Body of pancreas (tissue), 4 donors: ENCODE results near the gene MED15. TPM values are rescaled to one million over a fixed set of nuclear protein-coding genes. Genes with fewer than 3 reads are reported as not detected.

Experiments
- ATAC-seq: fragments of 150-250 bp; one replicate; pipeline ENCODE4 v1.9.1; 2016
- DNase-seq, 4 donors: peaks; one replicate each; pipeline ENCODE4 v3.0.0-alpha.2; 2019
- H3K27ac ChIP-seq, 4 donors: fragments of 200-600 bp; sonication (generic); 1 replicate in 3 of 4; 2 replicates in 1 of 4; pipeline versions ENCODE4 v1.5.1 to v1.6.1; 2016 to 2019; ENCODE audit warnings: mild to moderate bottlenecking in 1 of 4, mixed read lengths in 1 of 4, moderate library complexity in 1 of 4
- H3K27me3 ChIP-seq, 2 donors: fragments of 200-600 bp; sonication (generic); one replicate each; pipeline ENCODE4 v1.6.0; 2016; ENCODE audit warnings: mild to moderate bottlenecking in 1 of 2
- H3K36me3 ChIP-seq, 2 donors: fragments of 200-600 bp; sonication (generic); replicated peaks in 1 of 2; 2 replicates each; pipeline ENCODE4 v1.5.1; 2016; ENCODE audit warnings: low read depth in 2 of 2; ENCODE audit not compliant: insufficient read depth in 1 of 2
- H3K4me1 ChIP-seq: fragments of 200-600 bp; sonication (generic); one replicate; pipeline ENCODE4 v1.6.0; 2016
- H3K4me3 ChIP-seq, 2 donors: fragments of 200-600 bp; sonication (generic); 1 replicate in 1 of 2; 2 replicates in 1 of 2; pipeline ENCODE4 v1.5.1; 2016 to 2019
- H3K9me3 ChIP-seq, 3 donors: fragments of 200-600 bp; sonication (generic); 1 replicate in 2 of 3; 2 replicates in 1 of 3; pipeline ENCODE4 v1.5.1; 2016
- POLR2A ChIP-seq, 3 donors: fragments of 450-650 bp; IDR thresholded peaks; one replicate each; pipeline ENCODE4 v1.6.1; 2016; ENCODE audit warnings: antibody characterized with exemption in 3 of 3, mild to moderate bottlenecking in 2 of 3
- WGBS, 2 donors: methylation state at CpG; one replicate each; pipeline ENCODE4 v1.1.5; 2017; 5-methylcytosine and 5-hydroxymethylcytosine counted together
- intact Hi-C: fragments of 100-400 bp; cut with DNase I; formaldehyde crosslinking; loops from one replicate; pipeline ENCODE4 v1.15.1; 2023
- total RNA-seq, 2 donors: library from RNA; depleted of rRNA; stranded (reverse); fragments of >200 nt; gene quantifications; one replicate each; pipeline ENCODE4 v1.1.0, GENCODE V29; 2016
- TF ChIP-seq, protein P1 (sequence below), 7 experiments: fragments of 450-650 bp in 4 of 7; fragments of 200-600 bp in 3 of 7; sonication (generic) in 3 of 7; IDR thresholded peaks; one replicate each; pipeline ENCODE4 v1.5.1; 2016 to 2019; ENCODE audit warnings: antibody characterized with exemption in 7 of 7

Gene MED15
- total RNA-seq, 2 donors from 2014 or later, result 31.6 to 36.9 TPM

DNA sequence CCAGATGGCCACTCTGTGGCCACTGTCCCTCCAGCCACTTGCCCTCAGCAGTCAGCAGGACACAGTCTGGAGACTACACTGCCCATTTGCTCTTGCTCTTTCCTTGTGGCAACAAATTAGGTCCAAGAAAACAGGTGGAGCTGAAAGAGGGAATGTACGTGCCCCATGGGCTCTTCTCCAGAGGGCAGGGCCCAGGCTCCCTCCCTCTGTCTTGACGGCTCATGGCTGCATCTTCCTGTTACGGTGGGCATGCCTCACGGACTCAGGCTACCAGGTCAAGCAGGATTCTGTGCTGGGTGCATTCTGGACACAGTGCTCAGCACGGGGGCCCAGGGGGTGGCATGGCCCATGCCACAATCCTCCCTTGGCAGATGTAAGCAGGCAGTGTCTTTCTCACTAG is 71.3 kb downstream of the MED15 start:
- TF ChIP-seq POLR2A (IDR thresholded peaks at IDR 0.05), result no peak
- TF ChIP-seq, protein P1, sequence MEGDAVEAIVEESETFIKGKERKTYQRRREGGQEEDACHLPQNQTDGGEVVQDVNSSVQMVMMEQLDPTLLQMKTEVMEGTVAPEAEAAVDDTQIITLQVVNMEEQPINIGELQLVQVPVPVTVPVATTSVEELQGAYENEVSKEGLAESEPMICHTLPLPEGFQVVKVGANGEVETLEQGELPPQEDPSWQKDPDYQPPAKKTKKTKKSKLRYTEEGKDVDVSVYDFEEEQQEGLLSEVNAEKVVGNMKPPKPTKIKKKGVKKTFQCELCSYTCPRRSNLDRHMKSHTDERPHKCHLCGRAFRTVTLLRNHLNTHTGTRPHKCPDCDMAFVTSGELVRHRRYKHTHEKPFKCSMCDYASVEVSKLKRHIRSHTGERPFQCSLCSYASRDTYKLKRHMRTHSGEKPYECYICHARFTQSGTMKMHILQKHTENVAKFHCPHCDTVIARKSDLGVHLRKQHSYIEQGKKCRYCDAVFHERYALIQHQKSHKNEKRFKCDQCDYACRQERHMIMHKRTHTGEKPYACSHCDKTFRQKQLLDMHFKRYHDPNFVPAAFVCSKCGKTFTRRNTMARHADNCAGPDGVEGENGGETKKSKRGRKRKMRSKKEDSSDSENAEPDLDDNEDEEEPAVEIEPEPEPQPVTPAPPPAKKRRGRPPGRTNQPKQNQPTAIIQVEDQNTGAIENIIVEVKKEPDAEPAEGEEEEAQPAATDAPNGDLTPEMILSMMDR (IDR thresholded peaks at IDR 0.05), result no peak
- no peak overlapping the region for H3K4me3 ChIP-seq
- intact Hi-C loops, result no loop called here
- H3K27me3 ChIP-seq, result no peaks in the 10 kb centered on the region
- peaks cover 9 to 24% of the 10 kb centered on the region in 2 donors for H3K36me3 ChIP-seq
- no peaks in the 10 kb centered on the region for H3K9me3 ChIP-seq
- DNase-seq, result no peak
- ATAC-seq, result no peak
- no peak overlapping the region for H3K27ac ChIP-seq
- no peaks in the 10 kb centered on the region for H3K4me1 ChIP-seq
- WGBS, 2 donors, result 75 to 90% methylated on average over 1 to 5 of the region's 5 CpGs

DNA sequence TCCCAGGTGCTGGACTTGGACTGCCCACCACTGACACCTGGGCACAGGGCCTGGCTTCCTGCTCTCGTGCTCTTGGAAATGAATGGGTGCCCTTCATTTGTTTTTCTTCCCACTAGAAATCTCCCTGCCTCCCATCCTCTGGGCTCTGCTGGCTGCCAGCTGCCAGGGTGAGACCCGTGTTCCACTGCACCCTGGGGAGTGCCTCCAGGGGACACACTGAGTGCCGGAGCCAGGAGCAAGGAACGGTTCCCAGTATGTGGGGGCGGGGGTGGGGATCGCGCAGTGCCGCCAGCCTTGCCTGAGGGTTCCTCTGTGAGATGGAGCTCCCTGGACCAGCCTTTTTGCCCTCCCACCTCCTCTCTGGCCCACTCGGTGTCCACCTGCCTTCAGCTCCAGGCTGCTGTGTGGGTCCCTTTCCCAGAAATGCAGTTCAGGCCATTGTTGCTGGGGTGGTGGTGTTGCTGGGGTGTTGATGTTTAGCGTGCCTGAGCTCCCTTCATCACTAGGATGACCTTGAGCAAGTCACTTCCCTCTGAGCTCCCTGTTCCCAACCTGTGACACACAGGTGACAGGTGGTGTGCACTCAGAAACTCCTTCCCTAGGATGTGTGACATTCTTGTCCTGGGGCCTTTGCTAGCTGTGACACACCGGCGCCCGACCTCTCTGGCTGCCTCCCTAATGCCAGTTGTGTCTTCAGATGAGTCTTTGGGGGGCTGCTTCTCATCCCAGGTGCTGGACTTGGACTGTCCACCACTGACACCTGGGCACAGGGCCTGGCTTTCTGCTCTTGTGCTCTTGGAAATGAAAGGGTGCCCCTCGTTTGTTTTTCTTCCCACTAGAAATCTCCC is 72.1 kb downstream of the MED15 start:
- Histone ChIP-seq H3K4me3 (no peak overlapping the region), H3K9me3 (no peaks in the 10 kb centered on the region), H3K27me3 (no peaks in the 10 kb centered on the region), H3K27ac (no peak overlapping the region), H3K36me3 (peaks cover 13 to 18% of the 10 kb centered on the region in 2 donors), H3K4me1 (no peaks in the 10 kb centered on the region)
- WGBS, 2 donors, result 79 to 86% methylated on average over 6 to 14 of the region's 14 CpGs
- ATAC-seq (no peak), DNase-seq (no peak)
- intact Hi-C loops, result no loop called here
- TF ChIP-seq POLR2A (IDR thresholded peaks at IDR 0.05), result no peak

DNA sequence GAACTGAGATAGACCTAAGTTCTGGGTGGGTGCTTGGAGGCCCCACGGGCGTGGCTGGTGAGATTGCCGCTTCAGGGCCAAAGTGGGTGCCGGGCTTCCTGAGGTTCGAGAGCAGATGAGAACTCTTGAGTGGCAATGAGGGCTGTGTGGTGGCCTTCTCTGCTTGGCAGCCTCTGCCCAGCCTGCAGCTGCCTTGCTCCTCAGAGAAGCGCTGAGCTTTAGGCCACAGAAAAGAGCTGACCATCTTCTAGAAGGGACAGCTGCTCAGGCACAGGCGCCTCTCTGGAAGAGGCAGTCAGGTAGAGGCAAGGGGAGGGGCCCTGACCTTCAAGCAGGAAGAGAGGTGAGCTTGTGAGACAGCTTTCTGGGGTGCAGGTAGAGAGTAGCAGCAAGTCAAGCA is 72.8 kb downstream of the MED15 start:
- no peak for TF ChIP-seq POLR2A (IDR thresholded peaks at IDR 0.05)
- TF ChIP-seq, protein P1 (IDR thresholded peaks at IDR 0.05), result no peak
- Histone ChIP-seq H3K36me3 (peaks cover 14 to 17% of the 10 kb centered on the region in 2 donors), H3K4me3 (no peak overlapping the region), H3K27ac (no peak overlapping the region), H3K4me1 (no peaks in the 10 kb centered on the region), H3K9me3 (no peaks in the 10 kb centered on the region), H3K27me3 (no peaks in the 10 kb centered on the region)
- ATAC-seq (no peak), DNase-seq (no peak)
- 90 to 91% methylated on average over 3 to 6 of the region's 7 CpGs for WGBS, 2 donors
- intact Hi-C loops, result no loop called here

DNA sequence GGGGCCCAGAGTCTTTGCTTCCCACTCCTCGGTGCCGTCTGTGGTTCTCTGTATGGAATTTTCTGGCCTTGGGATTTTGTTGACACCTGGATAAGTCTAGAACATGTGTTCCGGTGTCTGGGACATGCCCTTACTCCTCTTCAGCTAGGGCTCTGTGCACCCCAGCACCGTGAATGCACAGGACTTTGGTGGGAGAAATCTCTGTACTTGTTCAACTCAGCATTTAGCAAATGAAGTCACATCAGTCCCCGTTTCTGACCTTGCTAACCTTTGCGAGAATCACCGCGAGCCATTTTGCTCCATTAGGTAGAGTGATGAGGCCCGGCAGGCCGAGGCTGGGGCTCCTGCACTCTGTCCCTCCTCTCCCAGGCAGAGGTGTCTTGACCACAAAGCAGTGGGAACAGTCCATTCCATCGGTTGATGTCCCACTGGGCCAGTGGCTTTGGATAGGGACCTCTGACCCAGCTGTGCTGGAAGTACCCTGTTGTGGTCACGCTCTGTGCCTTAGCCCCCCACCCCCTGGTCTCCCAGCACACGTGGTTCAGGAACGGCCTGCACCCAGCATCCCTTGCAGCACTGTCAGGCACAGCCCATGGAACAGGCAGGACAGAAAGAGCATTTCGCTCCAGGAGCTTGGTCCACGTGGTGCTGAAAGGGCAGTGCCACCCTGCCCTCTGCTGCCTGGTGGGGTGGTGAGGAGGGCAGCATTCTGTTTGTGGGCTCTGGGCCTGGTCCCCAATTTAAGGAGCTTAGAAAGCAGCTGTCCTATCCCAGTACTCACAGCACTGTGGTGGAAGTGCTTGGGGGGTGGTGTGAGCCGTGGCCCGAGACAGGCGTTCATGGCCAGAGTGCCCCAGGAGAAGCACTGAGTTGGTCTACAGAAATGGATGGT is 73.4 kb downstream of the MED15 start:
- Histone ChIP-seq H3K27me3 (no peaks in the 10 kb centered on the region), H3K36me3 (peaks cover 19% of the 10 kb centered on the region in 2 donors), H3K27ac (no peak overlapping the region), H3K9me3 (no peaks in the 10 kb centered on the region), H3K4me1 (no peaks in the 10 kb centered on the region), H3K4me3 (no peak overlapping the region)
- intact Hi-C loops, result no loop called here
- 84 to 86% methylated on average over 13 to 19 of the region's 19 CpGs for WGBS, 2 donors
- no peak for TF ChIP-seq POLR2A (IDR thresholded peaks at IDR 0.05)
- TF ChIP-seq, protein P1 (IDR thresholded peaks at IDR 0.05), result no peak
- no peak for DNase-seq
- no peak for ATAC-seq

DNA sequence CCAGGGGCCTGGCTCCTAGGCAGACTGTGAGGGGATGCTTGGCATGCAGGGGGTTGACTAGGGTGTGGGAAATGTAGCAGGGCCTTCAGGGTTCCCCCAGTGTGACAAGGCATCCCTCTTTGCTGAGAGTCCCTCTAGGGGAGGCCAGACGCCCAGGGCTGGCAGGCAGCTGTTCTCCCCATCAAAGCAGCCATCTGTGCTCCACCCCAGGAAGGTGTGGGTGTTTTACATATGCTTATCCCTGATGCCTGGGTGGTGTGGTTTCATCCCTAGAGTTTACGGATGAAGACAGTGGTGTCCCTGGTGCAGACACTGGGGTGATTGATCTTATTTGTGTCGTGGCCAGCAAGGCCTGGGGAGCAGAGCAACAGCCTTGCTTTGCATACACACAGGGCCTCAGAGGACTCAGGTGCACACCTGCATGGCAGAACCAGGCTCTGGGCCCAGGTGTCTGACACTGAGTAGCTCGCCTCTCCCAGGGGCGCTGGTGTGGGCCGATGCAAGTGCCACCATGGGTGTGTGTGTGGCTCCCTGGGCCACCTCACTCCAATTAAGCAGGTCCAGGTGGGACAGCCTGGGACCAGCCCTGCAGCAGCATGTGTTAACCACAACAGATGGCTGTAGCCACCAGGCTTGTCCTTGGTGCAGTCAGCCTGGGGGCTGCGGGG is 74.2 kb downstream of the MED15 start:
- no peak overlapping the region for H3K27ac ChIP-seq
- TF ChIP-seq, protein P1 (IDR thresholded peaks at IDR 0.05), result no peak
- TF ChIP-seq POLR2A (IDR thresholded peaks at IDR 0.05), result no peak
- WGBS, 2 donors, result 92 to 93% methylated on average over 3 to 7 of the region's 7 CpGs
- no peaks in the 10 kb centered on the region for H3K9me3 ChIP-seq
- peaks cover 19 to 25% of the 10 kb centered on the region in 2 donors for H3K36me3 ChIP-seq
- intact Hi-C loops, result no loop called here
- H3K4me3 ChIP-seq, result no peak overlapping the region
- no peak for ATAC-seq
- no peaks in the 10 kb centered on the region for H3K4me1 ChIP-seq
- no peaks in the 10 kb centered on the region for H3K27me3 ChIP-seq
- no peak for DNase-seq
